NCI-H1105 (cell line): ENCODE measurements around the gene PNP.
"Not testable (repeated sequence)": the region's sequence is repeated elsewhere in the genome, so short reads cannot be mapped to it uniquely, and the experiment has no call there.

Experiments
- DNase-seq: peaks from one replicate; lab custom pipeline; 2025; lab: John Stamatoyannopoulos, UW

The PNP gene

DNA sequence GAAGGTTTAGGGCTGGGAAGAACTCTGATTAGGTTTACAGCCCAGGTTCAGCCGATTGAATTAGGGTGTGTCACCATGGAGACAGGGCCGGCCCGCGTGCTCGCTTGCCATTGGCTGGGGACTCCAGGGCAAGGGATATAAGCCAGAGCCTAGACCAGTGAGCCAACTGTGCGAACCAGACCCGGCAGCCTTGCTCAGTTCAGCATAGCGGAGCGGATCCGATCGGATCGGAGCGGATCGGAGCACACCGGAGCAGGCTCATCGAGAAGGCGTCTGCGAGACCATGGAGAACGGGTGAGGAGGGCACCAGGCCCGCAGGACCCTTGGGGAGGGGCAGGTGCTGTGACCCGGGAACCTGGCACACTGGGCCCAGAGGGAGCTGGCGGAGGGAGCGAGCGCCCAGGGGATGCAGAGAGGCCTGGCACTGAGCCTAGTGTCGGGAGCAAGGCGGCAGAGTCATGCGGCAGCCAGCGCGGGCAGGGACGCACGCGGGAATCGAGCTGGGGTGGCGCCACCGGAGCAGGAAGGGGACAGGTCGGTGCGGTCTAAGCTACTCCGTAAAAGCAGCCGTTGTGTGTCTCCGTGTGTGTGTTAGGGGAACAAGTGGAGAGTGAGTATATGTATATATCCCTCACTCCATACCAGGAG, at the start of gene PNP:
Gene PNP (plus strand): TSS at position 165 of the 648 bp plus-strand sequence. CDS start 119 bp downstream, at position 284.
- peak; percentile 93 for DNase-seq

- no peak for DNase-seq
These were observed 49.8 kb upstream of the PNP start for GRCh38 chr14:20419419-20419818.

DNA sequence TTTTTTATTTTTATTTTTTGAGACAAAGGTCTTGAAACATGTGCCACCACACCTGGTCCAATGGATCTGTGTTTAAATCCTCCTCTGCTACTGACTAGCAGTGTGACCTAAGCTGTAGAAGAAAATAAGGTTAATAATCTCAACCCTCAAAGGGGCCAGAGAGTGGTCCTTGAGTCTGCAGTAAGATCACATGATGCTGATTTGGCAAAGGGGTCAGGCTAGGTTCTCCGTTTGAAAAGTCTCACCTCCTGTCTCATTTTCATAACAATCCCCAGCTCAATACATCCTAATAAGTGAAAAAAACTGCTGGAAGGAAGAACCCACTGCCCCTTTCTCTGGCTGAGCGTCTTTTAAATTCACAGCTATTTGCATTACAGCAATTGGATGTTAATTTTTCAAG, 47.9 kb upstream of the PNP start:
- DNase-seq = no peak

- DNase-seq = no peak
These were observed 46.3 kb upstream of the PNP start for GRCh38 chr14:20422886-20423285.

DNA sequence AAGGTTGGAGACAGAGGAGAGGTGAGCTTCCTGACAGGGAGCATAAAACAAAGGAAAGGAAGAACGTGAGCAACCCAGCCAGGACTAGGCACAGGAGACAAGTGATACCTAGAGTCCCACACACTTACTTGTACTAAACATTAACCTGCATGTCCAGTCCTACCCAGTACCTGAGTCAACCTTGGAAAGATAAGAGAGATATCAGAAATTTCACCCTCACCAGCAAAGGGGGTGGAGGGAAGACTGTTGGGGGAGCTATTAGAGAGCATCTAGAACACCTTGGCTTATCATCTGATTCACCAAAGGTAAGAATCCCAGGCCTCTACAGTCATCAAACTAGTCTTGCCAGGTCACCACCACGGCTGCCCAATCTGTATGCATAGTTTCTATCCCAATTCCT, 44.4 kb upstream of the PNP start:
- no peak for DNase-seq

GRCh38 chr14:20427231-20428009, 41.8 kb upstream of the PNP start:
- no peak for DNase-seq

- no peak for DNase-seq
These were observed 41.2 kb upstream of the PNP start for GRCh38 chr14:20428010-20428365.

DNA sequence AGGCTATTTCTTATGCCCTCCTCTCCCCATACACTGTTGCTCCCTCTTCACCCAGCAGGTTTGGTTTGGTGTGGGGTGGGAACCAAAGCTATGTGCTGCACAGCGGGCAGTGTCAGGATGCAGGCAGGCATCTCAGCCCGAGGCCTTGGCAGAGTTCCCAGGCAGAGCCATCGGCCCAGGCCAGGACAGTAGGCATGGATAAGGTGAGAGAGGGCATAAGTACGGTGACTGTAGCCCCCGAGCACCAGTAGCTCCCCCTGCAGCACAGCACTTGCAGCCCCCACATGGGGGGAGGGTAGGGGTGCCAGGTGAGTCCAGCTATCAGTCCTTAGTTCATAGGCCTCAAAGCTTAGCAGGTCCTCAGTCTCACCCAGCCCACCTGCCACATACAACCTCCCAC, 40.4 kb upstream of the PNP start:
- no peak for DNase-seq

DNA sequence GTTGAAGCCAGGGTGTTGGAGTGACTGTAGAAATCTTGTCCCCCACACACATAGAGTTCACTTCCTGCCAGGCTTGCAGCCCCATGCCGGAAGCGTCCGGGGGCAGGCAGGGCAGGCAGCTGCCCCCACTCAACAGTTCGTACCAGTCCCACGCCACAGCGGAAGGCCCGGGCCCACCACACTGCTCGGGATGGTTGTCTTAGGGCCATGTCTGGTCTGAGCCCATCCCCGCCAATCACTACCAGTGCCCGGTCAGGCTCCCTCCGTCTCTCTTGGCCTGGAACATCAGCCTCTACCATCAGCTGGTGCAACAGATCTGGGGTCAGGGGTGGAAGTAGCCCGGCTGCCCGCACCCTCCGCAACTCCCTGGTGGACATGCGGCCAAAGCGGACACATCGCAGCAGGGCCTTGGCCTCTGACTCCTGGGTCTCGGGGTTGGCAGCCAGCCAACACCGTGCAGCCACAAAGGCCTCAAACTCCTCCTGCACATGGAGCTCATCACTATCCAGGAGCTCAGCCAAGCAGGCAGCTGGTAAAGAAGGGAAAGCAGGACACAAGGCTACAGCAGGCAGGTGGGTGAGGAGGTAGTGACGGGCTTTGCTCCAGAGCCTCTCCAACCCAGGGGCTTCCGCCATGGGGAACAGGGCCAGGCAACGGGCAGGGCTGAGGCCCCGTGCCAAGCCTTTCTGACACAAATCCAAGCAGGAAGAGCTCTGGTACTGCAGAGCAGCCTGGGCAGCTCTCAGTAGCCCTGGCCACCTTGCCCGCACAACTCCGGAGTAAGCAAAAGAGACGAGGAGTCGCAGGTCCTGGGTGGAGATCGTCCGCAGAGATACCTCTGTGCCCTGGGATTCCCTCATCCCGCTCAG, 39.2 kb upstream of the PNP start:
- DNase-seq = peak; percentile 28

GRCh38 chr14:20434701-20435581, 34.3 kb upstream of the PNP start:
- no peak for DNase-seq

DNA sequence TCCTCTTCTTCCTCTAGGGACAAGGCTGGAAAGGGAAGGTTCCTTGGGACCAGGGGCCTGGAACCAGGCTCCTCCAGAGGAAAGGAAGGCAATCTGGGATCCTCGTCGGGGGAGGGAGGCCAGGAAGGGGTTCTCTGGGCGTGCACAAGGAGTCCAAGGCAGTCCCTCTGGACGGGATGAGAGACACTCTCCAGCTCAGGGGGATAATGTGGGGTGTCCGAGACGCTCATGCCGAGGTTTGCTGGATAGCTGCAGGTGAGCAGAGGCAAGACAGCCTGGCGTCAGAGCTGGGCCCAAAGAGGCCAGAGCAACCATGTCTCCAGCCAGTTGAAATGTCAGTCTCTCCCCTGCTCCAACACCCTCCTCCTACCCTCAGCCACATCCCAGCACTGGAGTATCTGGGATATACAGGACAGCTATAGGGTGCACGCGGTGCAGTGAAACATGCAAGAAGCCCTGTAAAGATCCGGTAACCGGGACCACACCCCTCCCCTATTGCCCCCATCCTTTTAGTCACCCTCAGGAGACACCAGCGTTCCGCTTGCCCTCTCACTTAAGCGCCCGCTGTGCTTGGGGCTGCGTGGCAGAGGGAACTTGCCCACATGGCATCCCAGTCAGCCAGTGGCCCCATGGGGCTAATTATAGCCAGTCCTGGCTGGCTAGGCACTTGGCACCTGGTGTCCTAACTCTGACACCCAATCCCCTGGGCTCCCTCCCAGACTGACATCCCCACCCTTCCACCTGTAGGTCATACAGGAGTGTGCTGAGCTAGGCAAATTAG, 33.4 kb upstream of the PNP start, which contains the start of gene KLHL33:
Gene KLHL33 (minus strand): TSS at position 585 of the 781 bp plus-strand sequence. CDS start 355 bp downstream, at position 230.
- DNase-seq = no peak

DNA sequence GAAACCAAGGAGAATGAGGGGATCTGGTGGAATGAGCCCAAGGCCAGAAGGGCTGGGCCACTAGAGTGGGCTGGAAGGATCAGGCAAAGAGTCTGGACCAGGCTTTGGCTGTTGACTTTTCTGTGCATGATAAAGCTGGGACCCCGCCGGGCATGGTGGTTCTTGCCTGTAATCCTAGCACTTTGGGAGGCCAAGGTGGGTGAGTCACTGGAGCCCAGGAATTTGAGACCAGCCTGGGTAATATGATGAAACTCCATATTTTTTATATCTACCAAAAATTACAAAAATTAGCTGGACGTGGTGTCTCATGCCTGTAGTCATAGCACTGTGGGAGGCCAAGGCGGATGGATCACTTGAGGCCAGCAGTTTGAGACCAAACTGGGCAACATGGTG, 32.8 kb upstream of the PNP start:
- DNase-seq = no peak

GRCh38 chr14:20438664-20439063, 30.5 kb upstream of the PNP start:
- no peak for DNase-seq

DNA sequence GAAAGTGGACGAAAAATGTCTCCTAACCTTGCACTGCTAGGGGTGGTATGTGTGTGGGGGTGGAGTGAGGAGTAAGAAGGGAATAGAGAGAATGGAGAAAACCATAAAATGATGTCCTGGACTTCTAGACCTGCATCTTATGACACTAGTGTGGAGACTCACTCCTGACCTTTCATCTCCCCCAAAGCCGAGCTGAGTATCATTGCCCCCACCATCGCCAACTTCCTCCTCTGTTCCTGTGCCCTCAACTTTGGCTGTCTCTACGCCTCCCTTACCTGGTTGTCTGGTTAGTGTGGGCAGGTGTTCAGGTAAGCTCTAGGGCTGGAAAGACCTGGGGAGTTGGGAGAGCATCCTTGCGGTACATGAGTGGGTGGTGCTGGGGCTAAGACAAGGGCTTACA, 28.7 kb upstream of the PNP start:
- no peak for DNase-seq

DNA sequence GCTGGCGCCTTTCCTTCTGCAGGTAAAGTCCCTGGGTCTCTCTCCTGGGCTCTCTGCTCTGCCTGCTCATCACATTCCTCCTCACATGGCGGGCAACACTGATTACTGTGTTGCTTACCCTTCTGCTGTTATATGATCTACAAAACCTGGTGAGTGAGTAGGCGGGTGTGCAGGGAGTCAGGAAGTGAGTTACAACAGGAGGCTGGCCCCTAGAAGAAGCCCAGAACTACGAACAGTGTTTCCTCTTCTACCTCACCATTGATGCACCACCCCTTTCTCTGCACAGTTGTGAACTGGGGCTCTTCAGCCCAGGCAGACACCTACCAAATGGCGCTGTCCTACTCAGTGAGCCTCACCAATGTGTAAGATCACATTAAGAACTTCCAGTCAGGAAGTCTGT, 28.3 kb upstream of the PNP start:
- no peak for DNase-seq

DNA sequence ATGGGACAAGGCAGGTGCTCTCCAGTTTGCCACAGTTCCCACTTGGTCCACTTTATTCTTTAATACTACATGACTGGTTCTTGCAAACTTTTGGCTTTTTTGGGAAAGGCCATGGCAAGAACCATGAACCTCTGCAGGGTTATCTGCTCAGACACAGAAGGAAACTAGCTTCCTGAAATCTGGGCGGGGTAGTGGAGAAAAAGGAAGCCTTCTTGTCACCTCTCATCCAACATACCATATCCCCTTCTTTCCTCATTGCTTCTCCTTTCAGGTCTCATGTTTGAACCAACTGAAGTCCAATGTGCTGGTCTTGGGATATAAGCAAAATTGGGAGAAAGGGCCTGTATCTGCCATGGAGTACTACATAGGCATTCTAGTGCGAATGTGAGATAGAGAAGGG, 27.7 kb upstream of the PNP start:
- no peak for DNase-seq

- DNase-seq = not testable (repeated sequence)
These were observed 25.6 kb upstream of the PNP start for GRCh38 chr14:20443650-20444049.

DNA sequence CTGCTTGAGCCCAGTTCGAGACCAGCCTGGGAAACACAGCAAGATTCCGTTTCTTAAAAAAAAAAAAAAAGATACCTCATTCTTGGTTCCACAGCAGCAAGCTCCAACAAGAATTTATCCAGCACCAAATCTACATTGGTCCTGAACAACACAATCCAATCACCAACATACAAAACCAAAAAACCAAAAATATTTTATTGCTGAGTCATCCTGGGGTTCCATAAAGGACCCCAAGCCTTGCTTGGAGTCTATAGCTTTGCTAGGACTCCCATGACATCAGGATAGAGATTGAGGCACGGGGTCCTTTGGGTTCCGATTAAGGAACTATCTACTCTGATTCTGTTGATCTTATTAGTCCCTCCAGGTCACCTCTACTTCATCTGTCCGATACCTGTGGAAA, 22.3 kb upstream of the PNP start:
- DNase-seq = no peak

- not testable (repeated sequence) for DNase-seq
These were observed 16.4 kb upstream of the PNP start for GRCh38 chr14:20452831-20453230.

DNA sequence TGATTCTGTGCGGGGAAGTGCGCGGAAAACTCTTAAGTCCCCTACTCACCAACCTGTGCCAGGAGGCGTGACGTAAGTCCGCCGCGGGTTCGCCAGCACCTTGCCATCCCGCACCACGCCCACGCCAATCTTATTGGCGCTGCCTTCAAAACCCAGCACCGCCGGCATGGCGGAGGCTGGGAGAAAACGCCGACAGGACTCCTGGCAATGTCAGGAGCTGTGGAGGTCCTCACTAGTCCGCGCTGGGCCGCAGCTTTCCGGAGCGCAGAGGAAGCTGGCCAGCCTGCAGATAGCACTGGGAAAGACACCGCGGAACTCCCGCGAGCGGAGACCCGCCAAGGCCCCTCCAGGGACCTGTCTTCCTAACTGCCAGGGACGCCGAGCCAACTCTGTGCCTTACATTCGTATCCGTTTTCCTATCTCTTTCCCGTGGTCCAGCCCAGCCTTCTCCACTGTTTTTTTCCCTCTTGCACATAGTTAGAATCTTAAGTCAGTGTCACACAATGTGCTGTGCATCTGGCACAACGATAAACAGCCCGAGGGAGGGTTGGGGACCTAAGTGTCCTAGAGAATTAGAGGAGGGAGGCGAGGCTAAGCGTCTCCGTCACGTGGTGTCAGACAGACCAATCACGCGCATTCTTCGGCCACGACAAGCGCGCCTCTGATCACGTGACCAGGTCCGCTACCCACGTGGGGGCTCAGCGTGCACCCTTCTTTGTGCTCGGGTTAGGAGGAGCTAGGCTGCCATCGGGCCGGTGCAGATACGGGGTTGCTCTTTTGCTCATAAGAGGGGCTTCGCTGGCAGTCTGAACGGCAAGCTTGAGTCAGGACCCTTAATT, 14.5 kb upstream of the PNP start, which contains the start of the genes APEX1 and OSGEP:
Gene APEX1 (plus strand): TSS at position 711 of the 839 bp plus-strand sequence. CDS start 420 bp downstream, outside the sequence.
Gene OSGEP (minus strand): TSS at position 297 of the 839 bp plus-strand sequence. CDS start 129 bp downstream, at position 168.
- peak; percentile 99 for DNase-seq
